HUES64 (cell line): Measurements from ENCODE around the gene CCL4.
"Not testable (repeated sequence)": the region's sequence is repeated elsewhere in the genome, so short reads cannot be mapped to it uniquely, and the experiment has no call there.

Experiments used
- H3K27ac ChIP-seq: 2 replicates; pipeline ENCODE4 v1.7.0; 2013; ENCODE audit warnings: low read depth, low read length, inconsistent platforms
- H3K27me3 ChIP-seq: 2 replicates; pipeline ENCODE4 v1.6.1; 2013; ENCODE audit warnings: mild to moderate bottlenecking, low read length; ENCODE audit not compliant: insufficient read depth
- H3K36me3 ChIP-seq: 2 replicates; pipeline ENCODE4 v1.6.1; 2013; ENCODE audit warnings: mild to moderate bottlenecking, low read length; ENCODE audit not compliant: insufficient read depth
- H3K4me1 ChIP-seq: 2 replicates; pipeline ENCODE4 v1.6.1; 2013; ENCODE audit warnings: mild to moderate bottlenecking, low read length, moderate library complexity; ENCODE audit not compliant: insufficient read depth
- H3K4me3 ChIP-seq: 2 replicates; pipeline ENCODE4 v1.5.1; 2013; ENCODE audit warnings: mild to moderate bottlenecking, low read length, moderate library complexity
- H3K9ac ChIP-seq: 2 replicates; pipeline ENCODE4 v1.6.1; 2013; ENCODE audit warnings: mild to moderate bottlenecking, low read depth, low read length
- H3K9me3 ChIP-seq: 2 replicates; pipeline ENCODE4 v1.6.1; 2013; ENCODE audit warnings: low read depth, low read length; ENCODE audit not compliant: insufficient read depth
- WGBS: fragments of 150-250, 120-280 bp; methylation state at CpG from one replicate; pipeline ENCODE4 v1.1.7; 2013; ENCODE audit warnings: missing lambda C conversion rate; 5-methylcytosine and 5-hydroxymethylcytosine counted together

CCL4 gene

DNA sequence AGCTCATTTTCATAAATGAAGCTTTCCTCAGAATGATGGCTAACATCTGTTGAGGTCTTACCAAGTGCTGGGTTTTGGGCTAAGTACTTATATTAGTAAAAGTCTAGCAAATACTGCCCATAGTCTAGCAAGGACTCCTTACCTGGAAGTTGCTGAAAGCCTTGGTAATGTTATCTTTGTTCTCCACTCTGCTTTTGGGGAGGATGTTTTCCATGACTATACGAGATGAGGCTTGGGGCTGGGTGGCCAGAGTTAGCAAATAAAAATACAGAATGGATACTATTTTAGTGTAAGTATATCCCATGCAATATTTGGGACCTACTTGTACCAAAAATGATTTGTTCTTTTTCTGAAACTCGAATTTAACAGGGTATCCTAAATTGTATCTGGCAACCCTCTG, 31.9 kb upstream of the CCL4 start:
- Histone ChIP-seq H3K27ac (no peak overlapping the region), H3K27me3 (no peaks in the 10 kb centered on the region), H3K9me3 (no peaks in the 10 kb centered on the region), H3K9ac (no peak overlapping the region), H3K36me3 (no peaks in the 10 kb centered on the region), H3K4me3 (no peak overlapping the region), H3K4me1 (no peaks in the 10 kb centered on the region)
- 91% methylated on average over 2 of the region's 2 CpGs for WGBS

DNA sequence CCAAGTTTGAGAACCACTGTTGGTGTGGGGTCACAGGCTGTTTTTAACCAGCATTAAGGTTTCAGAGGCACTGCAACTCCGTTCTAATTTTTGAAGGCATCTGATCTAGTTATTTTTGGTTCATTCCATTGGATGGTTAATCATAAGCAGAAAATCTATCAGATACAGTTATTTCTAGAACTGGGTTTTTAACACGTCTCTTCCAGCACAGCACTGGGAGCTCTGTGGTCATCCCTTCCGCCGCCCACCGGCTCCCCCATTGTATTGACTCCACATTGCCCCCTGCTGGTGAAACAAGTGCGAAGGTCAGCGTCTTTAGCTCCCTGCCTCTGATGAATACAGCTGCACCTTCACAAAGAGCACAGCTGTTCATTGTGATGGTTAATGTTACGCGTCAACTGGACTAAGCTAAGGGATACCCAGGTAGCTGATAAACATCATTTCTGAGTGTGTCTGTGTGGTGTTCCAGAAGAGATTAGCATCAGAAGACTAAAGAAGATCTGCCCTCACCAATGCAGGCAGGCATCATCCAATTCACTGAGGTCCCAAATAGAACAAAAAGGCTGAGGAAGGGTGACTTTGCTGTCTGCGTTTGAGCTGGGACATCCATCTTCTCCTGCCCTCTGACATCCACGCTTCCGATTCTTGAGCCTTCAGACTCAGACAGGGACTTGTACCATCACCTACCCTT, 31.1 kb upstream of the CCL4 start:
- Histone ChIP-seq H3K4me1 (no peaks in the 10 kb centered on the region), H3K9me3 (0 out of 2 replicates have a peak, but pooled peaks cover 2% of the 10 kb centered on the region), H3K4me3 (no peak overlapping the region), H3K27ac (no peak overlapping the region), H3K36me3 (no peaks in the 10 kb centered on the region), H3K9ac (no peak overlapping the region), H3K27me3 (no peaks in the 10 kb centered on the region)
- WGBS = 40% methylated on average over 12 of the region's 12 CpGs

DNA sequence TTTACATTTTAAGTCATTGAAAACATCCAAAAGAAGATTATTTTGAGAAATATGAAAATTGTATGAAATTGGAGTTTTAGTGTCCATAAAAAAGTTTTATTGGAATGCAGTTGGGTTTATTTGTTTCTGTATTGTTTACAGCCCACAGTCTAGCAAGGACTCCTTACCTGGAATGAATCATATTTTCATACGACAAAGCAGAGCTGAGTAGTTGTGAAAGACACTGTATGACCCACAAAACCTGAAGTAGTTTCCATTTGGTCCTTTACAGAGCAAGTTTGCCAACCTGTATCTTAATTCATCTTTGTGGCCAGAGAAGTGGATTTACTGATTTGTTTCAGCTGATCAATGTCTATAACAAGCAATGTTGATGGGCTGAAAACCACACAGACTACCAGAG, 29.3 kb upstream of the CCL4 start:
- Histone ChIP-seq H3K27ac (no peak overlapping the region), H3K36me3 (no peaks in the 10 kb centered on the region), H3K9me3 (0 out of 2 replicates have a peak, but pooled peaks cover 2% of the 10 kb centered on the region), H3K4me1 (no peaks in the 10 kb centered on the region), H3K9ac (no peak overlapping the region), H3K4me3 (no peak overlapping the region), H3K27me3 (no peaks in the 10 kb centered on the region)
- WGBS = 100% methylated on average over 1 of the region's 1 CpG

GRCh38 chr17:36081681-36082471, 21.8 kb upstream of the CCL4 start:
- H3K36me3 ChIP-seq, H3K4me3 ChIP-seq, H3K27ac ChIP-seq, H3K9me3 ChIP-seq, H3K9ac ChIP-seq, H3K4me1 ChIP-seq, H3K27me3 ChIP-seq: not testable (repeated sequence)
- 96% methylated on average over 4 of the region's 5 CpGs for WGBS

DNA sequence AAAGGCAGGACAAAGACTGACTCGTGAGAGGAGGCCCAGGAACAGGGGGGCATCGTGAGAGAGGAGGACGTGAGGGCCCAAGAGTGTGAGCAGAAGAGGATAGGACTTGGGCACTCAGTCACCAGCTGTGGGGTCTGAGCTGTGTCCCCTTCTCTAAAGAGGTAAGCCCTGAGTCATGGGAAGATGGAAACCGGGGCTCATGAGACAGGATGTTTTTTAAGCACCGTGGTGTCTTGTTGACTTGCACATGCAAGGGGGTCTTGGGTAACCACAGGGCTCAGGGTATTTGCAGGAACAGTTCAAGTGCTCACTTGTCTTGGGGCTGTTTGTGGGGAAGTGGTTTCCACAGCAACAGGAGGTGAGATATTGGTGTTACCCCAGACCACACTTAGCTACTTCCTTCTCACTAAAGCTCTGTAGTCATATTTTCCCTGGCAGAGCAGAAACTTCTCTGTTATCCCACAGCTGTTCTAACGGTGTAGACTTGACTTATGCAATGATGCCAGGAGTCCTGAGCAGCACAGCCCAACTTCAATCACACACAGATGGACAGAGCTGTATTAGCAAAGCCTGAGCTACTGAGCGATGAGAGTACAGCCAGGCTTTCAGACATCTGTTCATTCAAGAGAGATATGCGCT, 21.0 kb upstream of the CCL4 start:
- H3K27ac ChIP-seq, H3K9ac ChIP-seq, H3K36me3 ChIP-seq, H3K4me1 ChIP-seq, H3K4me3 ChIP-seq, H3K9me3 ChIP-seq, H3K27me3 ChIP-seq: not testable (repeated sequence)
- WGBS = 90% methylated on average over 8 of the region's 8 CpGs

DNA sequence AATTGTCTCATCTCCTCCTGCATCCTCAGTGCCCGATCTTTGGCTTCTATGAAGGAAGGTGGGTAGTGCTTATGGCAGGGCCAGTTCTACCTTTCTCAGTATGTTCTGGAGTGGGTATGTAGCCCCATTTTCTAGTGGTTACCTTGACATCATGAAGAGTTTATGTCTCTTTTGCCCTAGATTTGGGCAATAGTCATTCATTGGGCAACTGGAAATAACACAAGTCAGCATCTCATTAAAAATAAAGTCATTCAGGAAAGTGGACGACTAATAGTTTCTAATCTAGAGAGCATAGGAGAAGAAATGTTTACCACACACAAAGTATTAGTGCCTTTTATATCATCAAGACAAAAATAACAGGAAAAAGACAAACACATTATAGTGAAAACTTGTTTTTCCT, 19.9 kb upstream of the CCL4 start:
- H3K27me3 ChIP-seq, H3K9me3 ChIP-seq, H3K27ac ChIP-seq, H3K4me1 ChIP-seq, H3K36me3 ChIP-seq, H3K9ac ChIP-seq, H3K4me3 ChIP-seq: not testable (repeated sequence)
- WGBS = 100% methylated on average over 1 of the region's 2 CpGs

DNA sequence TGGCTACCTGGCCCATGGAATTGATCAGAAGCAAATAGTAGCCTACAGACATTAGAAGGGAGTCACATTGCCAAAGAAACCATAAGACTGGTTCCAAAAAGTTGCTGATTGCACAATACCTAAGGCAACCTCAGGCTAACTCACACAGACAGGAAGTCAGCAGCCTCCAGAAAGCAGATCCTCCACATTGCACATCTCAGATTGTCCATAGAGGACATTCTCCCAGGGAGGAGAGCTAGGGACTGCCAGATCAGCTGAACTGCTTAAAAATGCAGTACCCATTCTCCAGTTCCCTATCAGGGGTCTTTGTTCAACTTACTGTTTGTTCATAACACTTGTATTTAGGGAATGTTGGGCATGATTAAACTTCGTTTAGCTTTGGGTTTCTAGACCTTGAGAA, 17.9 kb upstream of the CCL4 start:
- WGBS = 83% methylated on average over 1 of the region's 1 CpG
- Histone ChIP-seq H3K36me3 (no peaks in the 10 kb centered on the region), H3K27me3 (no peaks in the 10 kb centered on the region), H3K4me3 (no peak overlapping the region), H3K9me3 (no peaks in the 10 kb centered on the region), H3K4me1 (peaks cover 3% of the 10 kb centered on the region; the same call in 1 of the 2 replicates), H3K27ac (no peak overlapping the region), H3K9ac (no peak overlapping the region)

DNA sequence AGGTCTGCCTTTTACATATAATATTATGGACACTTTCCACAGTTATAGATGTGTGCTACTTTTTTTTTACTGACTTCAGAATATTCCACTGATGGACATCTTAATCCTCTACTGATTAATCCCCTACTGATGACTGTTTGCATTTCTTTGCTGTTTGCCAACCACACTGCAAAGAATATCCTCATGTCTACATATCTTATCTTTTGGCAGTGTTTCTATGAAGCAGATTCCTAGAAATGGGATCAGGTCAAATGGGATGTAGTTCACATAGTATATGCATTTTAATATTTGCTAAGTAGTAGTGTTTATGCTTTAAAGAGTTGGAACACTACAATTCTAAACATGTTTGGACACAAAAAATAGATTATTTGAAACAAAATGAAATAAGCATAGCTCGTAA, 16.8 kb upstream of the CCL4 start:
- H3K9ac ChIP-seq = no peak overlapping the region
- H3K27me3 ChIP-seq = no peaks in the 10 kb centered on the region
- no peak overlapping the region for H3K4me3 ChIP-seq
- no peaks in the 10 kb centered on the region for H3K9me3 ChIP-seq
- H3K36me3 ChIP-seq = no peaks in the 10 kb centered on the region
- H3K4me1 ChIP-seq = peaks cover 3% of the 10 kb centered on the region; the same call in 1 of the 2 replicates
- H3K27ac ChIP-seq = no peak overlapping the region
- no CpG with 5 or more reads among the region's 1 CpG for WGBS

GRCh38 chr17:36087471-36087870, 16.2 kb upstream of the CCL4 start:
- H3K36me3 ChIP-seq, H3K27me3 ChIP-seq, H3K27ac ChIP-seq, H3K9ac ChIP-seq, H3K4me3 ChIP-seq, H3K9me3 ChIP-seq, H3K4me1 ChIP-seq: not testable (repeated sequence)
- WGBS = no CpG with 5 or more reads among the region's 3 CpGs

- not testable (repeated sequence) for H3K4me3 ChIP-seq, H3K36me3 ChIP-seq, H3K9me3 ChIP-seq, H3K27ac ChIP-seq, H3K27me3 ChIP-seq, H3K9ac ChIP-seq, H3K4me1 ChIP-seq
- over 99% methylated on average over 5 of the region's 10 CpGs for WGBS
Observed at GRCh38 chr17:36087897-36088572, 15.6 kb upstream of the CCL4 start.
